Neural progenitor cell (in vitro differentiated cells): ENCODE data around the gene FUCA2. TPM values are rescaled to one million over a fixed set of nuclear protein-coding genes. Genes with fewer than 3 reads are reported as not detected.

Experiments used
- DNase-seq: peaks from one replicate; pipeline ENCODE4 v3.0.0-alpha.2; 2016; ENCODE audit warnings: low spot score
- H2AFZ ChIP-seq: fragments of 200-600 bp; sonication (generic); replicated peaks from 2 replicates; pipeline ENCODE4 v1.6.1; 2016; ENCODE audit warnings: antibody characterized with exemption
- H3F3A ChIP-seq: fragments of 200-600 bp; sonication (generic); 2 replicates; pipeline ENCODE4 v1.6.1; 2016; ENCODE audit warnings: antibody characterized with exemption, low read depth
- H3K27ac ChIP-seq: fragments of 200-600 bp; sonication (generic); 2 replicates; pipeline ENCODE4 v1.5.1; 2016; ENCODE audit warnings: mild to moderate bottlenecking
- H3K27me3 ChIP-seq: fragments of 200-600 bp; sonication (generic); 2 replicates; pipeline ENCODE4 v1.6.1; 2016; ENCODE audit warnings: mild to moderate bottlenecking, moderate library complexity
- H3K36me3 ChIP-seq: fragments of 200-600 bp; sonication (generic); 2 replicates; pipeline ENCODE4 v1.5.1; 2016
- H3K4me1 ChIP-seq: fragments of 200-600 bp; sonication (generic); 2 replicates; pipeline ENCODE4 v1.6.1; 2016; ENCODE audit warnings: mixed run types
- H3K4me2 ChIP-seq: fragments of 200-600 bp; sonication (generic); 2 replicates; pipeline ENCODE4 v1.6.1; 2016
- H3K4me3 ChIP-seq: fragments of 200-600 bp; sonication (generic); 2 replicates; pipeline ENCODE4 v1.5.1; 2016
- H3K79me2 ChIP-seq: fragments of 200-600 bp; sonication (generic); 2 replicates; pipeline ENCODE4 v1.6.1; 2016; ENCODE audit warnings: low read depth
- H3K9ac ChIP-seq: fragments of 200-600 bp; sonication (generic); 2 replicates; pipeline ENCODE4 v1.6.1; 2016
- H3K9me3 ChIP-seq: fragments of 200-600 bp; sonication (generic); 2 replicates; pipeline ENCODE4 v1.5.1; 2016; ENCODE audit warnings: low read depth
- H4K20me1 ChIP-seq: fragments of 200-600 bp; sonication (generic); 2 replicates; pipeline ENCODE4 v1.6.1; 2016; ENCODE audit warnings: low read depth
- H3K27ac Mint-ChIP-seq: 3 replicates; pipeline ENCODE4 v1.8.0; 2021; ENCODE audit warnings: mixed read lengths
- H3K27me3 Mint-ChIP-seq: 2 replicates; pipeline ENCODE4 v1.8.0; 2022; ENCODE audit warnings: low read depth, mild to moderate bottlenecking, inconsistent platforms, moderate library complexity, mixed read lengths; ENCODE audit not compliant: insufficient read depth
- H3K36me3 Mint-ChIP-seq: 3 replicates; pipeline ENCODE4 v1.8.0; 2021; ENCODE audit warnings: mixed read lengths
- H3K4me1 Mint-ChIP-seq: 3 replicates; pipeline ENCODE4 v1.8.0; 2021; ENCODE audit warnings: mixed read lengths
- H3K4me3 Mint-ChIP-seq: 3 replicates; pipeline ENCODE4 v1.8.0; 2021; ENCODE audit warnings: mild to moderate bottlenecking, moderate library complexity, mixed read lengths
- H3K9me3 Mint-ChIP-seq: 3 replicates; pipeline ENCODE4 v1.8.0; 2020; ENCODE audit warnings: mixed read lengths
- CTCF ChIP-seq: fragments of 200-600 bp; sonication (generic); IDR thresholded peaks from 2 replicates; pipeline ENCODE4 v1.5.1; 2017; ENCODE audit warnings: antibody characterized with exemption, mild to moderate bottlenecking
- EZH2 ChIP-seq: fragments of 200-600 bp; sonication (generic); IDR thresholded peaks from 2 replicates; pipeline ENCODE4 v1.6.1; 2017; ENCODE audit warnings: antibody characterized with exemption, mild to moderate bottlenecking, moderate library complexity
- EZH2phosphoT487 ChIP-seq: fragments of 200-600 bp; sonication (generic); IDR thresholded peaks from 2 replicates; pipeline ENCODE4 v1.6.1; 2017; ENCODE audit warnings: antibody characterized with exemption
- total RNA-seq: library from RNA; depleted of rRNA; stranded (reverse); fragments of >200 nt; gene quantifications from 2 replicates; pipeline ENCODE4 v1.2.3, GENCODE V29; 2015; ENCODE audit warnings: low replicate concordance

FUCA2 gene
- total RNA-seq, 1 donor from 2014 or later = 37.4 TPM

- H3F3A ChIP-seq = no peaks in the 10 kb centered on the region
- H3K27ac ChIP-seq = no peak overlapping the region
- DNase-seq = no peak
- no peaks in the 10 kb centered on the region for H4K20me1 ChIP-seq
- Mint-ChIP-seq H3K27me3 (no peaks in the 10 kb centered on the region), H3K27ac (no peak overlapping the region), H3K4me3 (no peak overlapping the region), H3K36me3 (peaks cover 4% of the 10 kb centered on the region), H3K9me3 (no peaks in the 10 kb centered on the region), H3K4me1 (peaks cover 7% of the 10 kb centered on the region)
- no peaks in the 10 kb centered on the region for H3K79me2 ChIP-seq
- no peak for TF ChIP-seq EZH2phosphoT487
- TF ChIP-seq CTCF = no peak
- no peak for TF ChIP-seq EZH2
- H3K4me2 ChIP-seq = no peak overlapping the region
- H3K9ac ChIP-seq = no peak overlapping the region
- H2AFZ ChIP-seq = no peak overlapping the region
- no peak overlapping the region for H3K4me3 ChIP-seq
- H3K36me3 ChIP-seq = no peaks in the 10 kb centered on the region
- H3K9me3 ChIP-seq = no peaks in the 10 kb centered on the region
- H3K4me1 ChIP-seq = no peaks in the 10 kb centered on the region
- H3K27me3 ChIP-seq = no peaks in the 10 kb centered on the region
Measured at GRCh38 chr6:143553337-143553736, 41.8 kb upstream of the FUCA2 start.

- no peaks in the 10 kb centered on the region for H3K79me2 ChIP-seq
- no peak overlapping the region for H3K4me2 ChIP-seq
- no peaks in the 10 kb centered on the region for H3F3A ChIP-seq
- Mint-ChIP-seq H3K4me3 (no peak overlapping the region), H3K9me3 (no peaks in the 10 kb centered on the region), H3K27ac (no peak overlapping the region), H3K27me3 (no peaks in the 10 kb centered on the region), H3K4me1 (peaks cover 4% of the 10 kb centered on the region), H3K36me3 (no peaks in the 10 kb centered on the region)
- no peaks in the 10 kb centered on the region for H3K4me1 ChIP-seq
- H3K9ac ChIP-seq = no peak overlapping the region
- no peak overlapping the region for H3K4me3 ChIP-seq
- H2AFZ ChIP-seq = no peak overlapping the region
- no peaks in the 10 kb centered on the region for H3K36me3 ChIP-seq
- DNase-seq = no peak
- H3K27ac ChIP-seq = no peak overlapping the region
- H3K9me3 ChIP-seq = no peaks in the 10 kb centered on the region
- no peaks in the 10 kb centered on the region for H3K27me3 ChIP-seq
- TF ChIP-seq EZH2phosphoT487 (no peak), EZH2 (no peak), CTCF (no peak)
- H4K20me1 ChIP-seq = no peaks in the 10 kb centered on the region
Measured at GRCh38 chr6:143549949-143550268, 38.4 kb upstream of the FUCA2 start.

- TF ChIP-seq CTCF = no peak
- TF ChIP-seq EZH2 = no peak
- TF ChIP-seq EZH2phosphoT487 = no peak
- peaks cover 4% of the 10 kb centered on the region for H3K4me1 Mint-ChIP-seq
- H3K9me3 ChIP-seq = no peaks in the 10 kb centered on the region
- no peak overlapping the region for H3K4me3 ChIP-seq
- no peak overlapping the region for H3K27ac ChIP-seq
- no peak overlapping the region for H3K4me2 ChIP-seq
- H2AFZ ChIP-seq = no peak overlapping the region
- H3K27me3 Mint-ChIP-seq = no peaks in the 10 kb centered on the region
- H3K36me3 ChIP-seq = no peaks in the 10 kb centered on the region
- no peaks in the 10 kb centered on the region for H3F3A ChIP-seq
- DNase-seq = peak; percentile 9
- no peaks in the 10 kb centered on the region for H3K36me3 Mint-ChIP-seq
- H3K79me2 ChIP-seq = no peaks in the 10 kb centered on the region
- H3K27me3 ChIP-seq = no peaks in the 10 kb centered on the region
- no peaks in the 10 kb centered on the region for H3K4me1 ChIP-seq
- no peaks in the 10 kb centered on the region for H3K9me3 Mint-ChIP-seq
- H3K27ac Mint-ChIP-seq = no peak overlapping the region
- H3K9ac ChIP-seq = no peak overlapping the region
- no peak overlapping the region for H3K4me3 Mint-ChIP-seq
- H4K20me1 ChIP-seq = no peaks in the 10 kb centered on the region
Measured at GRCh38 chr6:143549221-143549948, 37.9 kb upstream of the FUCA2 start.
